B cell (primary cell): ENCODE data around the gene NAA60.

ENCODE experiments used
- EZH2 ChIP-seq: IDR thresholded peaks from 2 replicates; pipeline ENCODE4 v1.6.1; 2012; ENCODE audit warnings: borderline replicate concordance, low read depth, mild to moderate bottlenecking, moderate library complexity, low read length; ENCODE audit not compliant: insufficient read depth, poor library complexity, severe bottlenecking
- TF ChIP-seq, protein P1 (sequence below): fragments of 200-600 bp; IDR thresholded peaks from one replicate; pipeline ENCODE4 v1.8.0; 2022; ENCODE audit warnings: antibody characterized with exemption, mild to moderate bottlenecking

DNA sequence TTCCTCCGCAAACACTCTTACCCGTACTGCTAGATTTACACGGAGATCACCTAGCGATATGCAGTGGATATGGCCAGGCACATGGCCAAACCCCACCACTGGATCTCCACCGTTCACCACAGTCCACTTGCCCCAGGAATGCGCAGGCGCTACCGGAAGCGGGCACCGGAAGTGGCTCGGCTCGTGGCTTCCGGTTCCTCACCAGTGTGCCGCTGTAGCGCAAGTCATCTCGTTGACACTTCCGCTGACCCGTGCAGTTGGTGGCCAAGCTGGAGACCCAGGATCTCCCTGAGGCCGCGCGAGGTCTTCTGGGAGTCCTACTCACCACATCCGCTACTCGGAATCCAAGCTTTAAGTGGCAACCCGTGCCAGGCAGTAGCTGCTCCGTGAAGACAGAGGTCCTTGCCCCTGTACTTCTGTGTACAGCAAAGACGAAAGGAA lies 11.7 kb upstream of the NAA60 start:
- TF ChIP-seq, protein P1, sequence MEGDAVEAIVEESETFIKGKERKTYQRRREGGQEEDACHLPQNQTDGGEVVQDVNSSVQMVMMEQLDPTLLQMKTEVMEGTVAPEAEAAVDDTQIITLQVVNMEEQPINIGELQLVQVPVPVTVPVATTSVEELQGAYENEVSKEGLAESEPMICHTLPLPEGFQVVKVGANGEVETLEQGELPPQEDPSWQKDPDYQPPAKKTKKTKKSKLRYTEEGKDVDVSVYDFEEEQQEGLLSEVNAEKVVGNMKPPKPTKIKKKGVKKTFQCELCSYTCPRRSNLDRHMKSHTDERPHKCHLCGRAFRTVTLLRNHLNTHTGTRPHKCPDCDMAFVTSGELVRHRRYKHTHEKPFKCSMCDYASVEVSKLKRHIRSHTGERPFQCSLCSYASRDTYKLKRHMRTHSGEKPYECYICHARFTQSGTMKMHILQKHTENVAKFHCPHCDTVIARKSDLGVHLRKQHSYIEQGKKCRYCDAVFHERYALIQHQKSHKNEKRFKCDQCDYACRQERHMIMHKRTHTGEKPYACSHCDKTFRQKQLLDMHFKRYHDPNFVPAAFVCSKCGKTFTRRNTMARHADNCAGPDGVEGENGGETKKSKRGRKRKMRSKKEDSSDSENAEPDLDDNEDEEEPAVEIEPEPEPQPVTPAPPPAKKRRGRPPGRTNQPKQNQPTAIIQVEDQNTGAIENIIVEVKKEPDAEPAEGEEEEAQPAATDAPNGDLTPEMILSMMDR = no peak
- no peak for TF ChIP-seq EZH2
